OCI-LY3 (cell line): ENCODE results near the gene NSUN6.

ENCODE experiments used
- H2AFZ ChIP-seq: fragments of 200-600, 300-600 bp; shearing (Covaris generic); 2 replicates; pipeline ENCODE4 v1.6.0; 2014; ENCODE audit warnings: antibody characterized with exemption, low read depth, low read length
- H3K27ac ChIP-seq: fragments of 200-600, 300-600 bp; sonication (generic); 2 replicates; pipeline ENCODE4 v1.5.1; 2014; ENCODE audit warnings: mild to moderate bottlenecking, low read length, moderate library complexity, mixed read lengths
- H3K27me3 ChIP-seq: fragments of 200-600, 300-600 bp; sonication (generic); 2 replicates; pipeline ENCODE4 v1.6.1; 2014; ENCODE audit warnings: low read depth, low read length, mixed read lengths
- H3K36me3 ChIP-seq: fragments of 200-600, 300-600 bp; sonication (generic); replicated peaks from 2 replicates; pipeline ENCODE3; 2014; ENCODE audit warnings: low read depth, low read length, mixed read lengths
- H3K4me1 ChIP-seq: fragments of 300-600, 200-600 bp; sonication (generic); 2 replicates; pipeline ENCODE4 v1.6.1; 2014; ENCODE audit warnings: low read length, mixed read lengths
- H3K4me2 ChIP-seq: fragments of 200-600, 300-600 bp; sonication (generic); 2 replicates; pipeline ENCODE4 v1.6.1; 2014; ENCODE audit warnings: low read length, mixed read lengths
- H3K4me3 ChIP-seq: fragments of 300-600, 200-600 bp; sonication (generic); 2 replicates; pipeline ENCODE4 v1.5.1; 2014; ENCODE audit warnings: antibody characterized with exemption, mild to moderate bottlenecking, low read length, moderate library complexity
- H3K79me2 ChIP-seq: fragments of 300-600, 200-600 bp; shearing (Covaris generic); 2 replicates; pipeline ENCODE4 v1.6.1; 2014; ENCODE audit warnings: mild to moderate bottlenecking, low read length, mixed read lengths
- H3K9ac ChIP-seq: fragments of 300-600, 200-600 bp; shearing (Covaris generic); 2 replicates; pipeline ENCODE4 v1.6.0; 2014; ENCODE audit warnings: mild to moderate bottlenecking, low read length, moderate library complexity
- H3K9me3 ChIP-seq: fragments of 200-600, 300-600 bp; shearing (Covaris generic); 2 replicates; pipeline ENCODE4 v1.6.1; 2014; ENCODE audit warnings: low read length, mixed read lengths; ENCODE audit not compliant: insufficient read depth
- H4K20me1 ChIP-seq: fragments of 200-600, 300-600 bp; sonication (generic); 2 replicates; pipeline ENCODE4 v1.6.1; 2016; ENCODE audit warnings: low read length, mixed read lengths; ENCODE audit not compliant: insufficient read depth
- EZH2phosphoT487 ChIP-seq: fragments of 200-600 bp; shearing (Covaris generic); IDR thresholded peaks from 2 replicates; pipeline ENCODE4 v1.6.1; 2018; ENCODE audit warnings: antibody characterized with exemption, mixed run types, low read depth
- TF ChIP-seq, protein P1 (sequence below): fragments of 200-600, 300-600 bp; sonication (generic); IDR thresholded peaks from 2 replicates; pipeline ENCODE4 v1.5.1; 2014; ENCODE audit warnings: antibody characterized with exemption, low read length, low read depth

NSUN6 gene, protein sequence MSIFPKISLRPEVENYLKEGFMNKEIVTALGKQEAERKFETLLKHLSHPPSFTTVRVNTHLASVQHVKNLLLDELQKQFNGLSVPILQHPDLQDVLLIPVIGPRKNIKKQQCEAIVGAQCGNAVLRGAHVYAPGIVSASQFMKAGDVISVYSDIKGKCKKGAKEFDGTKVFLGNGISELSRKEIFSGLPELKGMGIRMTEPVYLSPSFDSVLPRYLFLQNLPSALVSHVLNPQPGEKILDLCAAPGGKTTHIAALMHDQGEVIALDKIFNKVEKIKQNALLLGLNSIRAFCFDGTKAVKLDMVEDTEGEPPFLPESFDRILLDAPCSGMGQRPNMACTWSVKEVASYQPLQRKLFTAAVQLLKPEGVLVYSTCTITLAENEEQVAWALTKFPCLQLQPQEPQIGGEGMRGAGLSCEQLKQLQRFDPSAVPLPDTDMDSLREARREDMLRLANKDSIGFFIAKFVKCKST

DNA sequence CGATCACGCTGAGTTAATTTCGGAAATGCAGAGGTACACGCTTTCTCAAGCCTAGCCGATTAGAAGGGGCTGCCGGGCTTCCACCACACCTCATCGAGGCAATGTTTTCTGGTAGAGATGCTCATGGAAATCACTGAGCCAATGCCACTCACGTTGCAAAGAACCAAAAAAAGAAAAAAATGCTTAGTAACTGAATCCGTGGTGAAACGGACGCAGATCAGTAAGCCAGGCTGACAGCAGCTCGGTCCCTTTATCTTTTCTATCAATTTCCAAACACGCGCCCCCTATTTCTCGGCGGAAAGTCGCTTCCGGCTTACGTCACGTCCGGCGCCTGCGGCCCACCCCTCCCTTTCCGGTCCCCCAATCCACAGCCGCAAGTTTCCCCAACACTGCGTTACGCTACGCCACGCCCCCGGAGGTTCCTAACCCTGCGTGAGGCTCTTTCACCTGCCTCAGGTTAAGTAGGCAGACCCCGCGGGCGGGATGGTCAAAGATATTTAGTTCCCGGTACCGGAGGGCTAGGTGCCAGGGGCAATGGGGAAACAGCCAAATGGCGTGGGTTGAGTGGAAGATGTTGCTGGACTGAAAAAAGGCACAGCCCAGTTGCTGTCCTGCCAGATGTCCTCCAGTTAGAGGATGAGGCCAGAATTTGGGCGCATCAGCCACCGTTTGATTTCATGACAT, at the start of gene NSUN6:
TSS of gene NSUN6 (minus strand) at position 264 of the 684 bp plus-strand sequence. CDS start 384 bp downstream, outside the sequence.
- Histone ChIP-seq H4K20me1 (no peaks in the 10 kb centered on the region), H3K9ac (peak within 1 kb of the TSS; percentile 78), H3K79me2 (peaks cover 30% of the 10 kb centered on the region), H3K27ac (peak within 1 kb of the TSS; percentile 57), H2AFZ (peak within 1 kb of the TSS; percentile 95), H3K9me3 (no peaks in the 10 kb centered on the region), H3K27me3 (no peaks in the 10 kb centered on the region), H3K4me2 (peak within 1 kb of the TSS; percentile 84), H3K4me1 (peaks cover 18% of the 10 kb centered on the region), H3K36me3 (no peaks in the 10 kb centered on the region), H3K4me3 (peak within 1 kb of the TSS; percentile 99)
- TF ChIP-seq, protein P1, sequence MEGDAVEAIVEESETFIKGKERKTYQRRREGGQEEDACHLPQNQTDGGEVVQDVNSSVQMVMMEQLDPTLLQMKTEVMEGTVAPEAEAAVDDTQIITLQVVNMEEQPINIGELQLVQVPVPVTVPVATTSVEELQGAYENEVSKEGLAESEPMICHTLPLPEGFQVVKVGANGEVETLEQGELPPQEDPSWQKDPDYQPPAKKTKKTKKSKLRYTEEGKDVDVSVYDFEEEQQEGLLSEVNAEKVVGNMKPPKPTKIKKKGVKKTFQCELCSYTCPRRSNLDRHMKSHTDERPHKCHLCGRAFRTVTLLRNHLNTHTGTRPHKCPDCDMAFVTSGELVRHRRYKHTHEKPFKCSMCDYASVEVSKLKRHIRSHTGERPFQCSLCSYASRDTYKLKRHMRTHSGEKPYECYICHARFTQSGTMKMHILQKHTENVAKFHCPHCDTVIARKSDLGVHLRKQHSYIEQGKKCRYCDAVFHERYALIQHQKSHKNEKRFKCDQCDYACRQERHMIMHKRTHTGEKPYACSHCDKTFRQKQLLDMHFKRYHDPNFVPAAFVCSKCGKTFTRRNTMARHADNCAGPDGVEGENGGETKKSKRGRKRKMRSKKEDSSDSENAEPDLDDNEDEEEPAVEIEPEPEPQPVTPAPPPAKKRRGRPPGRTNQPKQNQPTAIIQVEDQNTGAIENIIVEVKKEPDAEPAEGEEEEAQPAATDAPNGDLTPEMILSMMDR = no peak
- no peak for TF ChIP-seq EZH2phosphoT487

DNA sequence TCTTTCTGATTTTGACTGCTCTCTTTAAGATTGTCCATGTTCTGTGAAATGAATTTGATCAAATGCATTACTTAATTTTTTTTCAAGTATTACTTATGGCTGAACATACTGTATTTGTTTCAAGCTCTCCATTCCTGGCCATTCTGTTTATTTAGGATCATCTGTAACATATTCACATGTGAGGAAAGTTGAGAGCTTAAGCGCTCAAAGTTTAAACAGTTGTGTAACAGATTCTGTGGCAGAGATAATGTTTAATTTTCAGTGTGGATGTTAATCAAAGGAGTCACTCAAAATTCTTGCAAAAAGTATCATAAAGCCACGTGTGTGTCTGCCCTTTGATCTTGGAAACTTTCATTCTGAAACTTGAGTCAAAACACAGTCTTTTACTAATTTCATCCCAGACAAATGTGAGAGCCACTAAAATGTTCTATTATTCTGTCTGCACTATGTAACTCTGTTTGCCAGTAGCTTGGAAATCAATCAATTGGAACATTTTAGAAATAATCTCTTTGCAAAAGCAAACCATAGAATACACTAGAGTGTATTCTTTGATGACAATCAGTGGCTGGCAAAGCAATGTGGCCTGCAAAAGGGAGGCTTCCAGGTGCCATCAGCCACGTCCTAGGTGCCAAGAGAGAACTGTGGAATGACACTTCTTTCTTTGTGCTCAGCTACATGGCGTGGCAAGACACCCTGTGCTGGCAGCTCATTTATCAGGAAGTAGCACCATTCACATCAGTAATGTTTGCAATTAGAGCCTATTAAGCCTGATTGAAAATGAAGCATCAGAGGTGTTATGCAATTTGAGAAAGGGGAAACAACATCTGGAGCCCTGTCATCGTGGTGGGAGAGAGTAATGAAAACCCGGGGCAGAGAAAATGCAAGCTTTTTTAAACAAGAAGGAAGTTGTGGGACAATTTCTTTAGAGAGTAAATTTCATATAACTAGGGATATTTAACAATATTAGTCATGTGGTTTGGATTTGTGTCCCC, 48.8 kb upstream of the NSUN6 start:
- Histone ChIP-seq H3K9ac (no peak overlapping the region), H3K4me1 (peaks cover 9% of the 10 kb centered on the region), H3K4me2 (peak overlapping the region; percentile 24; the same call in 1 of the 2 replicates), H3K9me3 (no peaks in the 10 kb centered on the region), H3K27me3 (no peaks in the 10 kb centered on the region), H4K20me1 (no peaks in the 10 kb centered on the region), H3K79me2 (no peaks in the 10 kb centered on the region), H3K4me3 (no peak overlapping the region), H3K27ac (no peak overlapping the region), H2AFZ (no peak overlapping the region), H3K36me3 (no peaks in the 10 kb centered on the region)
- TF ChIP-seq, protein P1 = no peak
- no peak for TF ChIP-seq EZH2phosphoT487

DNA sequence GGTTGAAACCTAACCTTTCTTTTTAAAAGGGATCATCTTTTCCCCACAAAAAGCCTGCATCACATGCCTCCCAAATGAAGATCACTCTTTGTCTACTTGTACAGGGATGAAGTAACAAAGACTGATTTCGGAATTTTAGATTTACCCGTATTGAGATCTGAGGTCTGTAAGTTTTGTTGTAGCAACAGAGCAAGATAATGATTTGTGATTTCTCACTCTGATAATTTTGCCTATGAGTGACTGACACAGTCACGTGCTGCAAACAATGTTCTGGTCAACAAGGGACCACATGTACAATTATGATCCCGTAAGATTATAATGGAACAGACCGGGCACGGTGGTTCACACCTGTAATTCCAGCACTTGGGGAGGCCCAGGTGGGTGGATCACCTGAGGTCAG, 39.2 kb upstream of the NSUN6 start:
- Histone ChIP-seq H3K9me3 (no peaks in the 10 kb centered on the region), H3K36me3 (no peaks in the 10 kb centered on the region), H3K9ac (no peak overlapping the region), H3K27me3 (no peaks in the 10 kb centered on the region), H3K4me2 (no peak overlapping the region), H2AFZ (no peak overlapping the region), H3K4me3 (no peak overlapping the region), H4K20me1 (no peaks in the 10 kb centered on the region), H3K79me2 (no peaks in the 10 kb centered on the region), H3K4me1 (no peaks in the 10 kb centered on the region), H3K27ac (no peak overlapping the region)
- TF ChIP-seq, protein P1 = no peak
- no peak for TF ChIP-seq EZH2phosphoT487
